ENCODE results near the gene POU6F2. TPM values are rescaled to one million over a fixed set of nuclear protein-coding genes. Genes with fewer than 3 reads are reported as not detected.
"Not testable (repeated sequence)": the region's sequence is repeated elsewhere in the genome, so short reads cannot be mapped to it uniquely, and the experiment has no call there.

Gene POU6F2
- total RNA-seq, 1 donor from 2014 or later, result not detected

DNA sequence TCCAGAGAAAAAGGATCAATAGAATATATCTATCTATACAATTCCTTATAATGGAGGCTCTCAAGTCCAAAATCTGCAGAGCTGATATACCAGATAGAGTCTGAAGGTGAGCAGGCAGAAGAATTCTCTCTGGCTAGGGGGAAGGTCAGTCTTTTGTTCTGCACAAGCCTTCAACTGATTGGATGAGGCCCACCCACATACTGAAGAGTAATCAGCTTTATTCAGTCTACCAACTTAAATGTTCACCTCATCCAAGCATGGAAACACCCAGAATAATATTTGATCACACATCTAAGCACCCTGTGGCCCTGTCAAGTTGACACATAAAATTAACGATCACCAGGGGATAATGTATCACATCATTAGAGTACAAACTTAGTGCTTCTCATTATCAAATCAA lies 394.7 kb downstream of the POU6F2 start:
- Histone ChIP-seq H3K4me3 (no peak overlapping the region), H3K27me3 (no peaks in the 10 kb centered on the region), H3K27ac (no peak overlapping the region), H3K4me1 (no peaks in the 10 kb centered on the region), H3K36me3 (no peaks in the 10 kb centered on the region), H3K9me3 (no peaks in the 10 kb centered on the region)
- intact Hi-C loops (cut with DNase I), result no loop called here
- no peak for DNase-seq (ENCODE audit: low spot score in 2 of 2)
- no peak for TF ChIP-seq CTCF (IDR thresholded peaks at IDR 0.05)

DNA sequence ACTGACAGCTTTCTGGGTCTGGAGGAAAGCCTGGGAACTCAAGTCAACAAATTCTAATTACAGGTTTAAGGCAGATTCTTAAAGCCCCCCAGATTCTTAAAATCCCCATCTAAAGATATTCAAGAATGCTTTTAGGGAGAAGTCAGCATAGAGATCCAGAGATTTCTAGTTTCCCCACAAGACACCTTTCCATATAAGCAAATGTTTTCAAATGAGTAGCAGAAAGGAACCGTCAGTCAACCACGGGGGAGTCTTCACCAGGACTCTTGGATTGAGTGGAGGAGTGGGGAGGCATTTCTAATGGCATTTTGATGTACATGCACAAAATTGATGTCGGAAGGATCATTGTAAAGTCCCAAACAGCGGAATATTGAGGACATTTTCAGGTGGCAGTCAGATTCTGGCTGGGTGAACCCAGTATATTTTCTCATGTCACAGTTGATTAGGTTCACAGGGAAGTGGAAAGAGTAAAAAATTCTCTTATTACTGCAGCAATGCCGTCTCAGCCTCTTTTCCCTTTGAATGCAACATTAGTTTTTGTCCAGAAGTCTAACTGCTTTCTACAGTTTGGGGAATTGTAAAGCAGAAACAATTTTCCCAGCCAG lies 396.8 kb downstream of the POU6F2 start:
- Histone ChIP-seq H3K4me1 (no peaks in the 10 kb centered on the region), H3K9me3 (no peaks in the 10 kb centered on the region), H3K4me3 (no peak overlapping the region), H3K27ac (no peak overlapping the region), H3K36me3 (no peaks in the 10 kb centered on the region), H3K27me3 (no peaks in the 10 kb centered on the region)
- DNase-seq (ENCODE audit: low spot score in 2 of 2), result no peak
- intact Hi-C loops (cut with DNase I), result no loop called here
- TF ChIP-seq CTCF (IDR thresholded peaks at IDR 0.05), result no peak

GRCh38 chr7:39375047-39375873 lies 397.6 kb downstream of the POU6F2 start:
- Histone ChIP-seq H3K27me3 (no peaks in the 10 kb centered on the region), H3K9me3 (no peaks in the 10 kb centered on the region), H3K4me3 (no peak overlapping the region), H3K36me3 (no peaks in the 10 kb centered on the region), H3K27ac (no peak overlapping the region), H3K4me1 (no peaks in the 10 kb centered on the region)
- intact Hi-C loops (cut with DNase I), result no loop called here
- DNase-seq (ENCODE audit: low spot score in 2 of 2), result no peak
- no peak for TF ChIP-seq CTCF (IDR thresholded peaks at IDR 0.05)

DNA sequence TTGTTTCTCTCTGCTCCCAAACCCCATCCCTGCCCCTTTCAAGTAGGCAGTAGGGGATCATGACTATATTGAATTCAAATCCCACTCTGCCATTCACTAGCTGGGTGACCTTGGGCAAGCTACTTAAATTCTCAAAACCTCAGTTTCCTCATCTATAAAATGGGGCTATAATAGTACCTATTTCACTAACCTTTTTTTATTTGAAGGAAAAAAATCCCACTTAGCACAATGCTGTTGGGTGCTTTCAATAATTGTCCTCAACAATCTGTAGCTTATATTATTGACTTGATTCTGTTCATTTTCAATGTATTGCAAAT lies 398.1 kb downstream of the POU6F2 start:
- Histone ChIP-seq H3K4me3 (no peak overlapping the region), H3K27ac (no peak overlapping the region), H3K9me3 (no peaks in the 10 kb centered on the region), H3K36me3 (no peaks in the 10 kb centered on the region), H3K27me3 (no peaks in the 10 kb centered on the region), H3K4me1 (no peaks in the 10 kb centered on the region)
- DNase-seq (ENCODE audit: low spot score in 2 of 2), result no peak
- intact Hi-C loops (cut with DNase I), result no loop called here
- no peak for TF ChIP-seq CTCF (IDR thresholded peaks at IDR 0.05)

DNA sequence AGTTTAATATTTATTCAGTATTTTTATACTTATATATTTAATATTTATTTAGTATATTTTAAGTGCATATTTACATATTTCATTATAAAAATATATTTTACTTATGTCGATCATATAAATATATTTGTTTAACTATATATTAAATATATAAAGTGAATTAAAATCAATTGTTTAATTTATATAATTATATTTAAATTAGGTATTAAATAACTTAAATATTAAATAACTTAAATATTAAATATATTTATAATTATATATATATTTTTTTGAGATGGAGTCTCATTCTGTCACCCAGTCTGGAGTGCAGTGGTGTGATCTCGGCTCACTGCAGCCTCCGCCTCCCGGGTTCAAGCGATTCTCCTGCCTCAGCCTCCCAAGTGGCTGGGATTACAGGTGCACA lies 399.2 kb downstream of the POU6F2 start:
- H3K27me3 ChIP-seq; H3K27ac ChIP-seq; H3K9me3 ChIP-seq; H3K4me3 ChIP-seq; H3K36me3 ChIP-seq; intact Hi-C loops (cut with DNase I); H3K4me1 ChIP-seq; DNase-seq (ENCODE audit: low spot score in 2 of 2): not testable (repeated sequence)

DNA sequence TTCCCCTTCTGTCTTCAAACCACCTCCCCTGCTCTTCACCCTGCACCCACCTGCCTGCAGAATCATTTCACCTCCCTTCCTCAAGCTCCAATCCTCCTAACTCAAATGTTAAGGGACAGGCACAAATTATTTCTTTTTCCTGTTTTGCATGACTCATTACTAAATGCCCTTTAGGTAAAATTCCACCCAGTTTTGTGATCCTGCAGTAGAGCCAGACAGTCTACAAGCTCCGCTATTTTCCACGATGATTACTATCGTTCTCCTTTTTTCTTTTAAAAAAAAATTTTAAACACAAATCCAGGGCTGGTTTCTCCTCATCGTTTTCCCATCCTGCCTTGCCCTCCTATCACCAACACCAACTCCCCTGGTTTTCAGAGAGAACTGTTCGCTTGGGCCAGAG lies 401.7 kb downstream of the POU6F2 start:
- H3K27me3 ChIP-seq, result no peaks in the 10 kb centered on the region
- no peak for DNase-seq (ENCODE audit: low spot score in 2 of 2)
- intact Hi-C loops (cut with DNase I), result no loop called here

More for the DNA sequence above, 401.7 kb downstream of the POU6F2 start:
- H3K4me1 ChIP-seq, result no peaks in the 10 kb centered on the region
- no peak overlapping the region for H3K27ac ChIP-seq
- H3K36me3 ChIP-seq, result no peaks in the 10 kb centered on the region
- H3K9me3 ChIP-seq, result no peaks in the 10 kb centered on the region
- H3K4me3 ChIP-seq, result no peak overlapping the region
- TF ChIP-seq CTCF (IDR thresholded peaks at IDR 0.05), result no peak
